ENCODE measurements around the gene CELA3A. TPM values are rescaled to one million over a fixed set of nuclear protein-coding genes. Genes with fewer than 3 reads are reported as not detected.

The CELA3A gene
- total and polyA plus RNA-seq, 2 of the 13 experiments (the other 11 are each of a cell fraction or from before 2014, with no cell fraction given), result 0.09 TPM; not detected in 1

GRCh38 chr1:22025368-22026155, 24.1 kb downstream of the CELA3A start (continued):
- TF ChIP-seq SMARCC2 (IDR thresholded peaks at IDR 0.05) (no peak), FOXO1 (CRISPR knock-in tag; IDR thresholded peaks at IDR 0.05) (no peak), CREB3 (CRISPR knock-in tag; IDR thresholded peaks at IDR 0.05) (peak; percentile 81; the same call in 1 of the 2 replicates), ZBTB8A (CRISPR knock-in tag; IDR thresholded peaks at IDR 0.05; ENCODE audit: borderline replicate concordance, low read depth) (no peak), BATF2 (CRISPR knock-in tag; IDR thresholded peaks at IDR 0.05) (0 out of 2 replicates have a peak, but pooled peaks have one; percentile 73), STAT5B (CRISPR knock-in tag; IDR thresholded peaks at IDR 0.05) (0 out of 2 replicates have a peak, but pooled peaks have one; percentile 21), ISX (CRISPR knock-in tag; conservative IDR thresholded peaks at IDR 0.05) (no peak), ARID3A (IDR thresholded peaks at IDR 0.05; ENCODE audit: low read depth, low read length) (no peak; the same call in 1 of the 2 replicates), FOXJ3 (CRISPR knock-in tag; IDR thresholded peaks at IDR 0.05; ENCODE audit: borderline replicate concordance) (peak; percentile 34; the same call in 1 of the 2 replicates), ZNF496 (CRISPR knock-in tag; IDR thresholded peaks at IDR 0.05; ENCODE audit: insufficient replicate concordance) (no peak), ZSCAN21 (CRISPR knock-in tag; IDR thresholded peaks at IDR 0.05; ENCODE audit: borderline replicate concordance) (no peak), ZNF251 (CRISPR knock-in tag; IDR thresholded peaks at IDR 0.05) (no peak), ERF (CRISPR knock-in tag; IDR thresholded peaks at IDR 0.05) (no peak), ZNF543 (CRISPR knock-in tag; IDR thresholded peaks at IDR 0.05) (no peak), ZNF33A (CRISPR knock-in tag; IDR thresholded peaks at IDR 0.05; ENCODE audit: borderline replicate concordance) (no peak), NFATC3 (CRISPR knock-in tag; IDR thresholded peaks at IDR 0.05) (no peak), ZNF230 (CRISPR knock-in tag; IDR thresholded peaks at IDR 0.05) (no peak), ARNT2 (CRISPR knock-in tag; IDR thresholded peaks at IDR 0.05; ENCODE audit: low read depth) (peak; percentile 88), ELK4 (CRISPR knock-in tag; IDR thresholded peaks at IDR 0.05; ENCODE audit: borderline replicate concordance) (no peak), GRHL1 (CRISPR knock-in tag; conservative IDR thresholded peaks at IDR 0.05) (no peak), NR2F2 (IDR thresholded peaks at IDR 0.05; ENCODE audit: borderline replicate concordance, low read depth) (no peak), FOXA1 (IDR thresholded peaks at IDR 0.05) (no peak), FOXA1 (CRISPR knock-in tag; IDR thresholded peaks at IDR 0.05) (peak; percentile 3; the same call in 1 of the 2 replicates), FOXA3 (CRISPR knock-in tag; IDR thresholded peaks at IDR 0.05) (no peak), SETDB1 (CRISPR knock-in tag; IDR thresholded peaks at IDR 0.05; ENCODE audit: borderline replicate concordance) (no peak)
